GM19025 (cell line): ENCODE results near the gene MS4A1.
A peak's percentile ranks its signal among the peaks of the same experiment; 100 is the strongest.
"Not testable (repeated sequence)": the region's sequence is repeated elsewhere in the genome, so short reads cannot be mapped to it uniquely, and the experiment has no call there.

ENCODE experiments used
- ATAC-seq: cut with Tn5 transposase; IDR thresholded peaks from one replicate; pipeline ENCODE4 v1.9.1; 2021; ENCODE audit warnings: mild to moderate bottlenecking, low read depth, moderate library complexity; ENCODE audit not compliant: unreplicated experiment

Gene MS4A1

DNA sequence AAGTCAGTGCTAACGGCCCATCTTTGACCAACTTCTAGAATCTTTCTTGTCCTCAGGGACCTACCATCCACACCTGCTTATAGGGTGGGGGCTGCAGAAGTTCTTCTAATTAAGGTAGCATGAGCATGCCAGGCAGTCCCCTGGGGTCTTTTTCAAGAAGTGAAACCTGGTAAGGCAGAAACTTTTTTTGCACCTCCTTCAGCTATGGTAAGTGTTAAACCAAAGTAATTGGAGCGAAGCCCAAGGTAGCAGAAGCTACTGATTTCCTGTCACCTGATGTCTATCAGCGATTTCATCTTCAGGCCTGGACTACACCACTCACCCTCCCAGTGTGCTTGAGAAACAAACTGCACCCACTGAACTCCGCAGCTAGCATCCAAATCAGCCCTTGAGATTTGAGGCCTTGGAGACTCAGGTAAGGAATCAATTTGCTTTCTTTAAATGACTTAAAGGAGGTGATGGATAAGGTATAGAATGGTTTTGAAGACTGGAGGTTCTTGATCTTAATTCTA is at the start of gene MS4A1:
MS4A1 (plus strand) TSS at position 317 of the 512 bp plus-strand sequence. CDS start 6,528 bp downstream, outside the sequence.
- ATAC-seq, result peak; percentile 88

- no peak for ATAC-seq
Observed at GRCh38 chr11:60420015-60420414, 35.6 kb upstream of the MS4A1 start.

GRCh38 chr11:60422609-60423008 is 33.0 kb upstream of the MS4A1 start:
- ATAC-seq, result no peak

- ATAC-seq, result no peak
Observed at GRCh38 chr11:60428517-60428916, 27.1 kb upstream of the MS4A1 start.

DNA sequence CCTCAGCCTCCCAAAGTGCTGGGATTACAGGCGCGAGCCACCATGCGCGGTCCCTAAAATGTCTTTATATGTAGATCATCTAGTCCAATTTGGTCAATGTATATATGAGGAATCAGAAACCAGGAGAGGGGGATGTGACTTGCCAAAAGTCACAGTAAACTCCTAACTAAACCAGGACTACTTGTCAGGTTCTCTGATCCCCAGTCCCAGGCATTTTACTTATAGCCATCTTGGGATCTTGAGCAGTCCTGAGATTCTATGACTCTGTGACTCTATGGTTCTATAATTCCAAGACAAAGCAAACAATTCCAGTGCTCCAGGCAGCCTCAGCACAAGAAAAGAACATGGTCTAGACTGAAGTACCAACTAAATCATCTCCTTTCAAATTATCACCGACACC is 26.4 kb upstream of the MS4A1 start, which contains the start of gene MS4A5:
MS4A5 (plus strand) TSS at position 301 of the 400 bp plus-strand sequence. CDS start 103 bp downstream, outside the sequence.
- no peak for ATAC-seq

GRCh38 chr11:60431251-60431650 is 24.4 kb upstream of the MS4A1 start:
- ATAC-seq, result no peak

DNA sequence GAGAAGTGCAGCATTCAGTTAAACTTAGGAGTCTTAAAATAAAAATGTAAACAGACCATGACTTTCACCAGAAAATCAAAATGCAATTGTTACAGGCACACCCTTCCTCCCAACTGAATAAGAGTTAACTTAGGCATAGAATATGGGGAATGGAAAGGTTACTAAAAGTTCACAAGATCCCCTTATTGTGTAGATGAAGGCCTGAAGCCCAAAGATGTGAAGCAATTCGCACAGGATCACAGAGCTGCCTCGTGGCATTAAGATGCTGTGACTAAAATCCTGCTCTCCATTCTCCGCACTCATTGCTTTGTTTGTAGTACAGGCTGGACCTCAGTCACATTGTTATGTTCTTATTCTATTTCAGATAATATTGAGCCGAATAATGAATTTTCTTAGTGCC is 22.2 kb upstream of the MS4A1 start:
- no peak for ATAC-seq

GRCh38 chr11:60447070-60447469 is 8.6 kb upstream of the MS4A1 start:
- ATAC-seq, result no peak

GRCh38 chr11:60447846-60448245 is 7.8 kb upstream of the MS4A1 start:
- no peak for ATAC-seq

DNA sequence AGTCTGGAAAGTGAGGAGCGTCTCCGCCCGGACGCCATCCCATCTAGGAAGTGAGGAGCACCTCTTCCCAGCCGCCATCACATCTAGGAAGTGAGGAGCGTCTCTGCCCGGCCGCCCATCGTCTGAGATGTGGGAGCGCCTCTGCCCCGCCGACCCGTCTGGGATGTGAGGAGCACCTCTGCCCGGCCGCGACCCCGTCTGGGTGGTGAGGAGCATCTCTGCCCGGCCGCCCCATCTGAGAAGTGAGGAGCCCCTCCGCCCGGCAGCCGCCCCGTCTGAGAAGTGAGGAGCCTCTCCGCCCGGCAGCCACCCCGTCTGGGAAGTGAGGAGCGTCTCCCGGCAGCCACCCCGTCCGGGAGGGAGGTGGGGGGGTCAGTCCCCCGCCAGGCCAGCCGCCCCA is 4.5 kb upstream of the MS4A1 start:
- ATAC-seq, result not testable (repeated sequence)

- no peak for ATAC-seq
Observed at GRCh38 chr11:60454212-60454611, 1.4 kb upstream of the MS4A1 start.

GRCh38 chr11:60457576-60457975 is 1.9 kb downstream of the MS4A1 start:
- peak; percentile 28 for ATAC-seq

GRCh38 chr11:60459345-60459744 is 3.7 kb downstream of the MS4A1 start:
- no peak for ATAC-seq

GRCh38 chr11:60468829-60469228 is 13.2 kb downstream of the MS4A1 start:
- no peak for ATAC-seq

- no peak for ATAC-seq
Observed at GRCh38 chr11:60469723-60470122, 14.1 kb downstream of the MS4A1 start.

DNA sequence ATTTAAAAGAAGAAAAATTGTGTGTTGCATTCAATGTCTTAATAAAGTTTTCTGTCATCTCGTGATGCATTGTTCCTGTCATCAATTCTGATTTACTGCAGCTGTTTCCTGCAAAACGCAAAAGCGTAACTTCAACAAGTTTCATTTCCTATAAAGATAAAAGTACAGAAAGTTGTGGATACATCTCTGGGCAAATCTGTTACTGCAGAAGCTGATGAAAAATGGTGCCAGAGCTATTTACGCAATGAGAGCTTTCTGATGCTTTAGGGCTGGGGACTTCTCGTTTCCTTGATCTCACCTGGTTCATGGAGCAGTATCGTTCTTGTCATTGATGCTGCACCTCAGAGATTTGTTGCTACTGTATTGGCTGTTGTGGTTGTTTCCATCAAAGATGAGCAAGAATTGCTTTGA is 21.4 kb downstream of the MS4A1 start:
- no peak for ATAC-seq

- ATAC-seq, result no peak
Observed at GRCh38 chr11:60482361-60482760, 26.7 kb downstream of the MS4A1 start.

GRCh38 chr11:60485987-60486386 is 30.3 kb downstream of the MS4A1 start:
- peak; percentile 95 for ATAC-seq

GRCh38 chr11:60492488-60493009 is 36.9 kb downstream of the MS4A1 start, which contains the start of gene MS4A12:
Gene MS4A12 (plus strand): TSS chr11:60492778. CDS start chr11:60497319, 4,541 bp downstream.
- no peak for ATAC-seq

DNA sequence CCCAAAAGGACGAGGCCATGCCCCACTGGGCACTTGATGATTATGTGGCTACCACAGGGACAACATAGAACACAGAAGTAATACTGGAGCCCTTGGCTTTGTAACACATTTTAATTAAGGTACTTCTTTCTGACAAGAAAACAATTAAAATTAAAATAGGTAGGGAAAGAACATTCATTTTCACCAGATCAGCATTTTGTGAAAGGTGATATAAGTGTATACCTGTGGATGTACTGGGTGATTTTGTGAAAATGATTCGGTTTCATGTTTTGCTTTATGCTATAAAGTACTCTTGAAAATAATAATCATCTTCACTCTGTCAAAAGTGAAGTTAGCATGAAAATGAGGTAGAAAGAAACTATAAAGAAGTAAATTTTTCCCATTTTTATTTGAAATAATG is 37.8 kb downstream of the MS4A1 start:
- no peak for ATAC-seq

- ATAC-seq, result no peak
Observed at GRCh38 chr11:60498399-60498798, 42.8 kb downstream of the MS4A1 start.

GRCh38 chr11:60498853-60499252 is 43.2 kb downstream of the MS4A1 start:
- ATAC-seq, result no peak
